Chondrocyte (in vitro differentiated cells): Measurements from ENCODE around the gene BMP8B. TPM values are rescaled to one million over a fixed set of nuclear protein-coding genes. Genes with fewer than 3 reads are reported as not detected.

Experiments used
- DNase-seq: peaks from one replicate; pipeline ENCODE4 v3.0.0; 2021; ENCODE audit warnings: mixed read lengths, low spot score
- H3K27ac Mint-ChIP-seq: one replicate; pipeline ENCODE4 v1.8.0; 2021; ENCODE audit warnings: mild to moderate bottlenecking, moderate library complexity, mixed read lengths; ENCODE audit not compliant: unreplicated experiment
- H3K27me3 Mint-ChIP-seq: 2 replicates; pipeline ENCODE4 v1.8.0; 2021; ENCODE audit warnings: low read depth, mixed read lengths
- H3K36me3 Mint-ChIP-seq: 2 replicates; pipeline ENCODE4 v1.8.0; 2021; ENCODE audit warnings: low read depth, mixed read lengths
- H3K4me1 Mint-ChIP-seq: 2 replicates; pipeline ENCODE4 v1.8.0; 2021; ENCODE audit warnings: low read depth, mild to moderate bottlenecking, mixed read lengths
- H3K4me3 Mint-ChIP-seq: one replicate; pipeline ENCODE4 v1.8.0; 2021; ENCODE audit warnings: mild to moderate bottlenecking, moderate library complexity, mixed read lengths; ENCODE audit not compliant: unreplicated experiment
- H3K9me3 Mint-ChIP-seq: 2 replicates; pipeline ENCODE4 v1.8.0; 2021; ENCODE audit warnings: low read depth, mixed read lengths
- total RNA-seq: library from RNA; stranded (reverse); gene quantifications from 3 replicates; pipeline ENCODE4 v1.2.1, GENCODE V29; 2021
- TF ChIP-seq, protein P1 (sequence below): fragments of 200-600 bp; sonication (generic); IDR thresholded peaks from 2 replicates; pipeline ENCODE4 v1.5.0; 2021; ENCODE audit warnings: antibody characterized with exemption, mild to moderate bottlenecking, moderate library complexity

BMP8B gene
- total RNA-seq, 1 donor from 2014 or later: 0.25 TPM

DNA sequence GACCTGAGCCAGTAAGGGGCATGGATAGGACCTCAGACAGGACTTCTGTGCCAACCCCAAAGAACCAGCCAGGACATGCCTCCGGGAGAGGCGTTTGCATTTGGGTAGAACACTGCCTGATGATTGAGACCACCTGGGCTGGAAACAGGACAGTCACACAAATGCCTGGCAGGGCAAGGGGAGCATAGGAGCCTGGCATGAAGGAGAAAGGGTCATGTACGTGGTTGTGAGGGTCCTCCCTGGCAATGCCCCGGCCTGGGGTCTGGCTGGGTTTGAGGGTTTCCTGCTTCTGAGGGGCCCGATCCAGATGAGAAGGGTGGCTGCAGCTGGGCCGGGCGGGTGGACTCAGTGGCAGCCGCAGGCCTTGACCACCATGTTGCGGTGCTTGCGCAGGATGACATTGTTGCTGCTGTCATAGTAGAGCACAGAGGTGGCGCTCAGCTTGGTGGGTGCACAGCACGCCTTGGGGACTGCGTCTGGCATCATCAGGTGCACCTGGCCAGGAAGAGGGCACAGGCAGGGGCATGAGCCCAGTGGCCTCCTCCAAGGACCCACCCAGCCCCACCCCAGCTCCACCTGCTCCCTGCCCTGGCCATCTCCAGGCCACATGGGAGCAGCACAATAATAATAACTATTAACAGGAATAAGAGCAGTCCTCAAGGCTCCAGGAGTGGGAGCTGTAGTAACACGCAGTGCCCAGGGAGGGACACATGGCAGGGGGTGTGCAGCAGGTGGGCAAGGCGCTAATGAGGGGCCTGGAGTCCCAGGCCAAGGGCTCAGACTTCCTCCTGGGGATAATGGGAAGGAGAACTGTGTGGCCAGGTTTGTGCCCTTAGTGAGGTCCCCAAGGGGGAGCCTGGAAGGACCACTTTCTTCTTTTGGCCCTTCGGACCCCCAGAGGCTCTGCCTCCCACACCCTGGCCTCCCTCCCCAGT, 28.3 kb downstream of the BMP8B start:
- H3K27me3 Mint-ChIP-seq: no peaks in the 10 kb centered on the region
- TF ChIP-seq, protein P1, sequence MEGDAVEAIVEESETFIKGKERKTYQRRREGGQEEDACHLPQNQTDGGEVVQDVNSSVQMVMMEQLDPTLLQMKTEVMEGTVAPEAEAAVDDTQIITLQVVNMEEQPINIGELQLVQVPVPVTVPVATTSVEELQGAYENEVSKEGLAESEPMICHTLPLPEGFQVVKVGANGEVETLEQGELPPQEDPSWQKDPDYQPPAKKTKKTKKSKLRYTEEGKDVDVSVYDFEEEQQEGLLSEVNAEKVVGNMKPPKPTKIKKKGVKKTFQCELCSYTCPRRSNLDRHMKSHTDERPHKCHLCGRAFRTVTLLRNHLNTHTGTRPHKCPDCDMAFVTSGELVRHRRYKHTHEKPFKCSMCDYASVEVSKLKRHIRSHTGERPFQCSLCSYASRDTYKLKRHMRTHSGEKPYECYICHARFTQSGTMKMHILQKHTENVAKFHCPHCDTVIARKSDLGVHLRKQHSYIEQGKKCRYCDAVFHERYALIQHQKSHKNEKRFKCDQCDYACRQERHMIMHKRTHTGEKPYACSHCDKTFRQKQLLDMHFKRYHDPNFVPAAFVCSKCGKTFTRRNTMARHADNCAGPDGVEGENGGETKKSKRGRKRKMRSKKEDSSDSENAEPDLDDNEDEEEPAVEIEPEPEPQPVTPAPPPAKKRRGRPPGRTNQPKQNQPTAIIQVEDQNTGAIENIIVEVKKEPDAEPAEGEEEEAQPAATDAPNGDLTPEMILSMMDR: no peak
- no peak for DNase-seq
- no peaks in the 10 kb centered on the region for H3K4me1 Mint-ChIP-seq
- H3K4me3 Mint-ChIP-seq: no peak overlapping the region
- peaks cover 14% of the 10 kb centered on the region for H3K36me3 Mint-ChIP-seq
- no peak overlapping the region for H3K27ac Mint-ChIP-seq
- no peaks in the 10 kb centered on the region for H3K9me3 Mint-ChIP-seq

DNA sequence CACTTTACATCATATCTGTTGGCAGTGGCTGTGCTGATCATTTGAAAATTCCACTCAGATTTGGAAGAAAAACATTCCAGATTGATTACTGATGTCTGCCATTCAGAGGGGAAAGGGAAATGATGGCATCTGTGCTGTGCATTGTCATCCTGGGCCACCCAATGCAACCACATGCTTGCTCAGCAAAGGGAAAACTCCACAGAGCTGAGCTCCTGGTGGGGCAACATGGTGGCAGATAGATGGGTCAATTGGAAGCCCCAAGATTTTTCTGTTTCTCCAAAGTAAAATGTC, 29.3 kb downstream of the BMP8B start:
- Mint-ChIP-seq H3K27ac (no peak overlapping the region), H3K27me3 (no peaks in the 10 kb centered on the region), H3K4me3 (no peak overlapping the region), H3K4me1 (no peaks in the 10 kb centered on the region), H3K36me3 (peaks cover 14% of the 10 kb centered on the region), H3K9me3 (no peaks in the 10 kb centered on the region)
- no peak for DNase-seq
- TF ChIP-seq, protein P1: no peak

DNA sequence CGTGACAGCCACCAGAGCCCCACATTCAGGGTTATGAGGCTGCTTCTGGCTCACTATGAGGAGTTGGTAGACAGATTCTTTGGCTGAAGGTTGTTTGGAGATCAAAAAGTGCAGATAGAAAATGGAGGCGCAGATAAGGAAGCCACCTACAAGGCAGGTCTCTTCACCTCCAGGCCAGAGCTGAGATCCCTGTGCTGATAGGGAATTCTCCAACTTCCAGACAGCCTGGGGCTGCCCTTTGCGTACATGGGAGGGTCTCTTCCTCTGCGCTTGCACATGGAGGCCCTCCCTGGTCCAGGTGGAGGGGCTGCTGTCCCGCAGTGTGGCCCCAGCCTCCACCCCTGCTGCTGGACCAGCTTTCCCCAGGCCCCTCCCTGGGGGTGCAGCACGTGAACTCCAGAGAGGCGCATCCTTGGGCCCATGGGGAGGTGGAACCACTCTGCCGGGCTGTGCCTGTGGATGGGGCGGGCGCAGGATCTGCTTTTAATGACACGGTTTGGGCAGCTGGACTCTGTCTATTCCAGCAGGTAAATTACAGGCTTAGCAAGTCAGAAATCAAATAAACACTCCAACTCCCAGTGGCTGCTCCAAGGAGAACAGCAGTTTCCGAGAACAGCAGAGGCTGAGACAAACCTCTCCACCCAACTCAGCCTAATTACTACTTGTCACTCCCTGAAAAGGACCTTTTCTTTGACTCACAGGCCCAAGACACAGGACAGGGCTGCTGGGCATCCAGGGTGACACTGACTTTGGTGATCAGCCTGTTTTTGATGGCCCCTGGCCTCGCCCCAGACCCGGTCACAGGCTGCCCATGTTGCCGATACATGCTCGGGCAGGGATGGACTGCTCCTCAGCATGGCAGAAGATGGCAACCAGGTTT, 29.9 kb downstream of the BMP8B start:
- Mint-ChIP-seq H3K9me3 (no peaks in the 10 kb centered on the region), H3K4me1 (no peaks in the 10 kb centered on the region), H3K27me3 (no peaks in the 10 kb centered on the region), H3K4me3 (no peak overlapping the region), H3K27ac (no peak overlapping the region), H3K36me3 (peaks cover 14% of the 10 kb centered on the region)
- TF ChIP-seq, protein P1: no peak
- no peak for DNase-seq

DNA sequence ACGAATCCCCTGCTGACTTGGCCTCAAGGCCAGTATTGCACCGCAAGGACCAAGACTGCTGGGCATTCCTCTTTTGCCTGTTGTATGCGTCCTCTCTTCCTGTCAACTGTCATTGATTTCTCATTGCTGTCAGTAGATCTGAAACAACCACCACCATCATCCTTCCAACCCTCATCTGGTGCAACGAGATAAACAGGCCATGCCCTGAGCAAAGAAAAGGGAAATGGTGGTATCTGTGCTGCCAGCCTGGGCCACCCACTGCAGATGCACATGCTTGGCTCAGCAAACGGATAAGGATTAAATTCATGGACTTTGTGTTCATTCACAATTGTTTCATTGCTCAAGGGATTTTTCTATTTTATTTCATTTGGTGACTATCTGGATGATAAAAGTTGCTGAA, 31.2 kb downstream of the BMP8B start:
- H3K36me3 Mint-ChIP-seq: peaks cover 17% of the 10 kb centered on the region
- H3K4me1 Mint-ChIP-seq: no peaks in the 10 kb centered on the region
- TF ChIP-seq, protein P1: no peak
- DNase-seq: no peak
- H3K27ac Mint-ChIP-seq: no peak overlapping the region
- H3K9me3 Mint-ChIP-seq: no peaks in the 10 kb centered on the region
- no peaks in the 10 kb centered on the region for H3K27me3 Mint-ChIP-seq
- H3K4me3 Mint-ChIP-seq: no peak overlapping the region

DNA sequence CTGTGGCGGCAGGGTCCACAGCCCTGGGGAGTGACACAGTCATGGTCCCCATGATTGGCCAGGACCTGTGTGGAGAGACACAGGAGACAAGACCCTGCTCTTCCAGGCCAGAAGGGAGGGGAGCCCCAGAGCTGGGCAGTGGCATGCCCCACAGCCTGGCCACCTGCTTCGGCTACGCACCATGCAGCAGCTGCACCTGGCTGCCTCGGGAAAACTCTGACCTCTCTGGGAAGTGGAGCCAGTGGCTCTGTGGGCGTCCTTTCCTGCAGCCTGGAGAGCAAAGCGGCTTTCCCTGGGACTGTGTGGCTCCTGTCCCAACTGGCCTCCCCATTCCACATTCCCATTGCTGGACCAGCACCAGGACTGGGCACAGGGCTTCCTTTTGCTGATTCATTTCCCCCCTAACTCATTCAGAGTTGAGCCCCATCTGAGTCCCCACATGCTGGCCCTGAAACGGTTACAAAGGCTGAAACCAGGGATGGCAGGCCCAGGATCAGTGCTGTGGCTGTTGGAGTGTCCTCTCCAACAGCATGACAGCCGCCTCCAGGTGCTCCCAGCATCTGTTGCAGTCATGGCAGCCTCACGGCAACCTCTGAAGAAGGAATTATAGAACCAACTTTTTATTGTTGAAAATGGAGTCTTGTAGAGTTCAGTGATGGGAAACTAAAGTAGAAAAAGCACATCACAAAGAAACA, 32.6 kb downstream of the BMP8B start:
- Mint-ChIP-seq H3K9me3 (no peaks in the 10 kb centered on the region), H3K36me3 (peaks cover 26% of the 10 kb centered on the region), H3K4me1 (no peaks in the 10 kb centered on the region), H3K27me3 (no peaks in the 10 kb centered on the region), H3K27ac (no peak overlapping the region), H3K4me3 (no peak overlapping the region)
- DNase-seq: no peak
- TF ChIP-seq, protein P1: no peak
